HG03342 (cell line): ENCODE data around the gene ALK.

Experiments
- ATAC-seq: cut with Tn5 transposase; IDR thresholded peaks from one replicate; pipeline ENCODE4 v1.9.1; 2021; ENCODE audit warnings: mild to moderate bottlenecking, moderate library complexity; ENCODE audit not compliant: unreplicated experiment

The ALK gene

DNA sequence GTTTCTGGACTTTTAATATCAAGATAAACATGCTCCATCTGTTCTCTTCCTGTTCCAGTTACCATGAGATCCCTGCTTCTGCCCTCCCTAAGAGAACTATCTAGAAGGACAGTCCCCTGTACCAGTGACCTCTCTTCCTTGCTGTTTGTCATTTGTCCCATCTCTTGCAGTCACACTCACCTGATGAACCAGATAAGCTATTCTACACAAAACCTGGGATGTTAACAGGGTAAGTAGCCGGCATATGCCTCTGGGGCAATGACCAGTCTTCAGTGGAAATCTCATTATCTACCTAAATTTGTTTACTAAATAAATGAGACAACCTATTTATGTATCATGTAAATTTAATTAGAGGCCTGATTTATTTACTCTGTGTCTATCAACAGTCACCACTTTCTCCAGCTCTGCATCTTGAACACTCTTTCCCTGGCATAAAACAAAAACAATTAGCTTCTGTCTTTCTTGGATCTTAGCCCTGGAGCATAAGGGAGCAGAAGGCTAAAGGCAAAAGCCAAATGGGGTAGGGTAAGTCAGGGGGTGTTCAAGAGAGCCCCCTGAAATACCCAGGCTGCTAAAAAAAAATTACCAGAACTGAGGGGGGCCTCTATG is 337.7 kb downstream of the ALK start:
- no peak for ATAC-seq

DNA sequence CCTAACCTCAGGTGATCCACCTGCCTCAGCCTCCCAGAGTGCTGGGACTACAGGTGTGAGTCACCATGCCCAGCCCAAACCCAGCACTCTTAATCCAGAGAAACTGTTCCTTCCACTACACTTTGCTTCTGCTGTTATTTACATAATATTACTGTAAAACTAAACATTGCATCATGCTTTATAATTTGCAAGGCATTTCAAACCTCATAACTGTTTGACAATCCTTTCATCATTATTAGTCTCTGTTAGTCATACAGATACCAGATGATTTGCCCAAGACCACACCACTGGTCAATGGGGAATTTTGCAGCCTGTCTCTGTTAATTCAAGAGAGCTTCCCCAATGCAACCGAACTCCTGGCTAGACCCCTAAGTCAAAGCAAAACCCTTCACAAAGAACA is 338.3 kb downstream of the ALK start:
- no peak for ATAC-seq

DNA sequence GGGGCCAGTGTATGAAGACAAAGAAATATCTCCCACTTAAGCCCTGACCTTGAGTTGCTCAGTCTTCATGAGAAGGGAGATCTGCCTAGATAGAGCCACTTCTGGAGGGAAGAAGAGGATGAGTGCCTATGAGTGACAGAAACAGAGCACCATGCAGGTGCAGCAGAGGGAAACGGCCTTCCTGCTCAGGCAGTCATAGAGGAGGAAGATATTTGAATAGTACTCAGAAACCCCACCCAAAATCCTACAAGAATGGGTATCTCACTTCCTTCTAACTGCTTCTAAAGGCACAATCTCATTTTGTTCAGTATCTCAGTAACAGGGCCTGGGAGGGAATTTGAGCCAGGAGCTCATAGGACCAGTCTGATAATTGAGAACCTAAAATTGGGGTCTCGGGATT is 339.3 kb downstream of the ALK start:
- no peak for ATAC-seq

DNA sequence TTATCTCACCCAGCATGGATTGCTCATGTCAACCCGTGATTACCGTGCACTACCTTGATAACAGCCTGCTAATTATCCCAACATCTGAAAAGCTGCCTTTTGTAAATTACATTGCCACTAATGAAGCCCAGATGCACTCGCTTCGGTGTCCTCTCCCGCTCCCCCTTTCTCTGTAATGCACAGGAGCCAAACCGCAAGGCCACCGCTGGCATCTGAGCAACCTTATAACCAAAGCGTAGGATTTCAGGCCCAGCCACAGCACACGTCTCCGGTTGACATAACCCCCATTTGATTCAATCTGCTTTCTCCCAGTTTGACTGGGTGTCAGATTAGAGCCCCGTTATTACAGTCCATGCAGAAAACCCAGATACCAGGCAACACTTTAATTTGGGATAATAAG is 341.2 kb downstream of the ALK start:
- ATAC-seq: no peak

DNA sequence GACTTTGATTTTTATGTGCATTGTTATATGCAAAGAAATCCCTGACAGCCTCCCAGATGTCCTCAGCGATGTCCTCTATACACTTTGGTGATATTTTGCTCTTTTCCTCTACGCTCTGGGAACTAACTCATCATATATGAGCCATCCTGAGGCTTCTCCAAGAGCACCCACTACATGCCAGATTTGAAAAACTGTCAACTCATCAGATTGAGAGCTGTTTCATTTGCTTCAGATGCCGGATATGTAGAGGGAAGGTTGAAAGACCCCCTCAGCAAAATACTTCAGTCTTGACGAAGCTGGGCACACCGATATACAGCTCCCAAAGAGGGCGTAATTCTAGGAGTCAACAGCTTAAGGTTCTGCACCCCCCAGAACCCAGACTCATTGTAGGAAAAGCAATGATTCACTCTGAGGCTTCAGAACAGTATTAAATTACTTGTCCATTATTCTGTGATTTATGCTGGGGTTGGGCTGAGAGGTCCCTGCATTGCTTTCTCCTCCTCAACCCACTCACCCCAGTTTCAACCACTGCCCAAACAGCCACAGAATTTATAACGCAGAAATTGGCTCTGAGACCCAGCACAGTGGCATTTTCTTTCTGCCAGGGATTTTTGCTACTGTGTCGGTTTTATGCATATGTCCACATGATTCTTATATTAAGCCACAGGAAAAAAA is 341.8 kb downstream of the ALK start:
- no peak for ATAC-seq

DNA sequence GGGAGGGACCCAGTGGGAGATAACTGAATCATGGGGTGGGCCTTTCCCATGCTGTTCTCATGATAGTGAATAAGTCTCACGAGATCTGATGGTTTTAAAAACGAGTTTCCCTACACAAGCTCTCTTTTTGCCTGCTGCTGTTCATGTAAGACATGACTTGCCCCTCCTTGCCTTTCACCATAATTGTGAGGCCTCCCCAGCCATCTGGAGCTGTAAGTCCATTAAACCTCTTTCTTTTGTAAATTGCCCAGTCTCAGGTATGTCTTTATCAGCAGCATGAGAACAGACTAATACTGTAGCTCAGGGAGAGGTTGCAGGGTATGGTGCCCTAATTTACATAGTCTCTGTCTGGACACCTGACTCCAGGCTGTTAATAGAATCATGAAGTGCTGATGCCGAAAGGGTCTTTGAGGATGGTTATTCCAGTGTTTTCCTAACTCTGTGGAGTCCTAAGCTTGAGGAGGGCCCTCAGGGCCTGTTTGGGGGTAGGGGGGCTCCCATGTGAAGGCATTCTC is 343.2 kb downstream of the ALK start:
- ATAC-seq: no peak

DNA sequence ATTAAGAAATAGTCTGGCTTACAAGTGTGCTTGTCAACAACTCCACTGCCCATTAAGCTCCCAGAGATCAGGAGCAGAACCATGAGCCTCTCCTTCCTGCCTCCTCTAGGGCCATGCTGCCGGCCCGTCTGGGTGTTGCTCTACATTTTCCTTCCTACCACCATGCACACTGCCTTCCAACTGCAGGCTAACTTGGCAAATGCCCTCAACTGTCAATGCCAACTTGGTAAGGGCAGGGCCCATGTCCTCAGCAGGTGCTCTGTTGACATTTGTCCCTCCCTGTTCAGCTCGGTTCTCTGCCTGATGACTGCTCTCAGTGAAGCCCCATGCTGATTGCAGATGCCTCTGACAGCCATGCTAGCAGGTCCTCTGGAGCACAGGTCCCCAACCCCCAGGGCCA is 345.2 kb downstream of the ALK start:
- no peak for ATAC-seq

DNA sequence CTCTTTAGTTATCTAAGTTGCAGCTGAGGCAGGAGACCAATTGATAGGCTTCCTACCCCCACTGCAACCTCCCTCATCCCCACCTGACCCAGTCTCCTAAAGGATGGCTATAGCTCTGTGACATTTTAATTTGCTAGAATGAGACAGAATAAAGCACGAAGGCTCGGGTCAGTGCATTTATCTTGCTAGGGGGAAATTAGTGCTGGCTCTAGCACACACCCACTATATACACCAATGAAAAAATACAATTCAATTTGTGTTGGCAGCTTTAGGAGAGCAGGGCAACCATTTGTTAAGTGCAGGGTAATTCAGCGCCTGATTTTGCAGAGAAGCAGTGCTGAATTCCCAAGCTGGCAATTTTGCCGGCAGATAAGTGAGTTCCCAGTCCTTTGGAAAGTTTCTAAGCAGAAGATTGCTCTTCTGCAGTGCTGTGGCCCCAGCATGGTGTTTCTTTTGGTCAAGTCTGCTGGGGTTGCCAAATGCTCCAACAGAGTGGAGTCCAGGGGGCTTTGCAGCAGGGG is 346.0 kb downstream of the ALK start:
- no peak for ATAC-seq

DNA sequence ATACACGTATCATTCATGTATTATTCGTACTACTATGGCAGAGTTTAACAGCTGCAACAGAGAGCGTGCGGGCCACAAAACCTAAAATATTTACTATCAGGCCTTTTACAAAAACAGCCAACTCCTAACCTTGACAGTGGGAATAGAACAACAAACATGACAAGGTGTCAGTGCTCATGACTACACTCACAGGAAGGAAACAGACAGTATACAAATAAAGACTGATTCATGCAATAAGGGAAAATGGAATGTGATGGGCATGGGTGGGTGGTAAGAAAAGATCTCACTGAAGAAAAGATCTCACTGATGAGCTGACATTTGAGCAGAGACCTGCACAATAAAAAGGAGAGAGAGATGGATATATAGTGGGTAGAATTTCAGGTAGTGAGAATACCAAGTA is 347.8 kb downstream of the ALK start:
- ATAC-seq: no peak

DNA sequence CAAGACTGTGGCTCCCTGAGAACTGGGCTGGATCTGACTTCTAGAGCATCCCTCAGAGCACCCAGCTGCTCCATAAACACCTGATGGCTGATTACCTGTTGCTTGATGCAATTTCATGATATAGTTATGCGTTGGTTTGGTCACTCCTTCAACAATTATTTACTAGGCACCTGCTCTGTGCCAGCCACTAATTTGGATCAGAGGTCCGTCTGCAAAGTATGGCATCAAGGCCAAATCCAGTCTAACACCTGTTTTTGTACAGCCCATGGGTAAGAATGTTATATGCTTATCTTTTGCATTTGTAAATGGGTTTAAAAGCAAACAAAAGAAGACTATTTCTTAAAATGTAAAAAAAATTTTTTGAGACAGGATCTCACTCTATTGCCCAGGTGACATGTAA is 348.2 kb downstream of the ALK start:
- ATAC-seq: no peak

DNA sequence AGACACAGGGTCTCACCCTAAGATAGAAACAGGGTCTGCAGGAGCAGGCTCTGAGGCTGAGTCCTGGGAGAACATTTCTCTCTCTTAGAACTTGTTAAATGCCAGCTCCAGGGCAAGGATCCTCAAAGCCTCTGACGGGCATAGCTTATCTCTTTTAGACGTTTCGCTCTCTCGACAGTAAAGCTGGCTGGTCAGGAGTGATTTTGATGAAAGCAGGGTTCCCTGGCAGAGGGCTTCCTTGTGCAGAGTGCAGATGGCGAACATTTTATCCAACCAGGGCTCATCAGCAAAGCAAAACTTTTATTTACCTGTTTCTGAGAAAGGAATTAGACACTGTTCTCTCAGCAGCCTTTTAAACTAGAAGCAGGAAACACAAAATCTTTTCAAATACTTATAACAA is 350.8 kb downstream of the ALK start:
- no peak for ATAC-seq

DNA sequence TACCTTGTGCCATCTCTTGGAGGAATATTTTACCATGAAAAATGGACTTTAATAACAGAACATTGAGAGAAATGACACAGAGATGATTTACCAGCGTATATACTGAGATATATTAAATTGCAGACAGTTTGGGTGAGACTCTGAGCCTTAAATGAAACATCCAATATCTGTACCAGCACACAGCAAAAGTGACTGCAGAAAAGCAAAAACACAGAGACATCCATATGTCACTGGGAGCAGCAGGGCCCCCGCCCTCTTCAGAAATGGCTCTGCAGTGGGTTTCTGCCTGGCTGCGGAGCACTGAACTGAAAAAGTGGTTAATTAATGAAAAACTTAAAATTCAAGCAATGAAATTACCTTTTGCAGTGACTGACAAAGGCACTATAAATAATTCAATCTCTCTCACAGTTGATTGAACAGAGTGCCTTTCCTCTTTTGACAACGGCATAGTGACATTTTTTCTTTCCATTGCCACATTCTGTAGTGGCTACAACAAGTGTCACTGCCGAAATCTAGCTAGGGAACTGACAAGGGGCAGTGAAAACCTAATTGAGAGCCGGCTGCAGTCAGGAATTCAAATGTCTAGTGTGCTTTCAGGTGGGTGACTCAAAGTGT is 353.4 kb downstream of the ALK start:
- no peak for ATAC-seq

DNA sequence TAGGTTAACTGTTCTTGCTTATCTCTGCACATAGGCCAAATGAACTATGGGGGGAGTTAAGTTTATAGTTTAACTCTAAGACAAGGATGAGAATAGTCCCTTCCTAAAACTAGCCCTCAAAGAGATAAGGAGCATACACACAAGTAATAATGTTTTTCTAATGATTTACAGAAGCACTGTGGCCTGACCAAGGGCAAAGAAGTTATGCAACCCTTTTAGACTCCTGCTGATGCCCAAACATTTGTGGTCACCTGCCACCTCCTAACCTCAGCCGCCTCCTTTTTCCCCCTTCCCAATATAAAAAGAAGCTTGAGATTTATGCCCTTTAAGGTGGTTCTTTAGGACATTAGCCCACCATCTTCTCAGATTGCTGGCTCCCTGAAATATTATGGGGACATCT is 357.7 kb downstream of the ALK start:
- no peak for ATAC-seq

DNA sequence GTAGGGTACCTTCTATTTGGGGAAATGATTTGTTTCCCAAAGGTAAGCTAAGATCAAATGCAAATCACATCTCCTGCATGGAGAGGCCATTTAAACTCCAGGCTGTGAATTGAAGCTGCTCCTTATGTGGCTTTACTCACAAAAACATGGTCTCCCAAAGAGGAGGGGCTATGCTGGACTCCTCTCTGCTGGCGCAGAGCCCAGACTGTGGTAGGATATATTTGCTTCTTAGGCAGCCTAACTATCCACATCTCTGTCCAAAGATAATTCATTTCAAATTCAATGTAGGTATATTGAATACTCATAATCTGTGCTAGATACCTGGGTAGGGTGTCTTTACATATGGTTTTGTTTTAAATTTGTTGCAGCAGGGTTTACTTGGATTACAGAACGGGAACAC is 358.5 kb downstream of the ALK start:
- ATAC-seq: no peak

DNA sequence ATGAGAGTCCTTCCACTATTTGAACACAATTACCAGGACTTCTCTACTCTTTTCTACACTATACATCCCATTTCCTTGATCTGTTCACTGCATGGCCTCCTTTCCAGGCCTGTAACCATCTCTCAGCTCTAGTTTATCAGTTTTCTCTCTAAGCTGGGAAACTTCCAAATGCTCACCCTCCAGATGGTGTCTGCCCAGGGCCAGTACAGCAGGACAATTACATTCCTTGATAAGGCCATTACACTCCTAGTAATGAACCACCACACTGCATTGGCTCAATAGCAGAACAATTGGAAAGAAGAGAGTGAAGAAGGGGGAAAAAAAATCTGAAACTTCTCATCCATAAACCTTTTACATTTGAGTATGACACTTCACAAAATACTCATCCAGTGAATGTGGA is 359.1 kb downstream of the ALK start:
- no peak for ATAC-seq

DNA sequence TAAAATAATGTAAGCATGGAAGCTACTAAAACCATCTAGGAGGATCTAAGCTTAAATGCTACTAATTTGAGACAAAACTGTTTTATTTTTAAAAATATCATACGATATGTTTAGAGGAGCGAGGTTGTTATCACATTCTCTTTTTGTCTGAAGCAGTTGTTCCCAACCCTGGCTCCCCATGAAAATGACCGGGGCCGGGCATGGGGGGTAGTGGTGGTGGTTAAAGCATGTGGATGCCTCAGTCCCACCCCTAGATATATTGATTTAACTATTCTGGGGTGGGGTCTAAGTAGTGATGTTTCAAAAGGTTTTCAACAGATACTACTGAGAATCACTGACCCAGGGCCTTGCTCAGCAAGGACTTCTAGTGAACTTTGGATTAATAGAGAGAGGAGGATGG is 359.8 kb downstream of the ALK start:
- no peak for ATAC-seq

DNA sequence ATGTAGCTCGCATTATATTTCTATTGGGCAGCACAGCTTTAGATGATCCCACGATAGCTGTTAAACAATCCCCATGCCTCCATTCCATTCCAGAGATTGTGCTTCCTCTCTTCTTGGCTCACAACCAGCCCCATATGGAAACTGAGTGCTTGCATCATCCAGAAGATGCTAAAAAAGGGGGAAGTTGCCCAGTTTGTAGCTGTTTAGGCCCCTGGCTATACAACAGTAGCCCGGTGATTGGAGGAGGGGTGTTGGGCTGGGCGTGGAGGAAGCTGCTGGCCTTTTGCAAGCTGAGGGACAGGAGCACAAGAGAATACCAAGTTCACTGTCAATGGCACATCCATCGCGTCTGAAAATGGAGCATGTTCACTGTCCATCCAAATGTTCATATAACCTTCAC is 360.2 kb downstream of the ALK start:
- no peak for ATAC-seq

DNA sequence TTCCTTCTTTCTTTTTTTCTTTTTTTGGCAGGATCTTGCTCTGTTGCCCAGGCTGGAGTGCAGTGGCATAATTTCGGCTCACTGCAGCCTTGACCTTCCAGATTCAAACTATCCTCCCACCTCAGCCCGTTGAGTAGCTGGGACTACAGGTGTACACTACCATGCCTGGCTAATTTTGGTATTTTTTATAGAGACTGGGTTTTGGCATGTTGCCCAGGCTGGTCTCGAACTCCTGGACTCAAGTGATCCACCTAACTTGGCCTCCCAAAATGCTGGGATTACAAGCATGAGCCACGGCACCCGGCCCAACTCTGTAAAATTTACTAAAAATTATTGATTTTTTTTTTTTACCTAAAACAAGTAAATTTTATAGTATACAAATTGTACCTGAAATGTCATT is 360.8 kb downstream of the ALK start:
- no peak for ATAC-seq

DNA sequence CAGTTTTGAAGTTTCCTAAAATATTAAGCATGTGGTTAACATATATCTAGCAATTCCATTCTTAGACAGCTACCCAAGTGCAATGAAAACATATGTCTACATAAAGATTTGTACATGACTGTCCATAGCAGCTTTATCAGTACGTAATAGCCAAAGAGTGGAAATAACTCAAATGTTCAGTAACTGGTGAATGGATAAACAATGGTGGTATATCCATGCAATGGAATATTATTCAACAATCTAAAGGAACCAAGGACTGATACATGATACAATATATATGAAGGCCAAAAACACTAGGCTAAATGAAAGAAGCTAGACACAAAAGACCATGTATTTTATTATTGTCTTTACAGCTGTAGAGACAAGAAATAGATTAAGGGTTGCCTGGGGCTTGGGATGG is 361.4 kb downstream of the ALK start:
- ATAC-seq: no peak

DNA sequence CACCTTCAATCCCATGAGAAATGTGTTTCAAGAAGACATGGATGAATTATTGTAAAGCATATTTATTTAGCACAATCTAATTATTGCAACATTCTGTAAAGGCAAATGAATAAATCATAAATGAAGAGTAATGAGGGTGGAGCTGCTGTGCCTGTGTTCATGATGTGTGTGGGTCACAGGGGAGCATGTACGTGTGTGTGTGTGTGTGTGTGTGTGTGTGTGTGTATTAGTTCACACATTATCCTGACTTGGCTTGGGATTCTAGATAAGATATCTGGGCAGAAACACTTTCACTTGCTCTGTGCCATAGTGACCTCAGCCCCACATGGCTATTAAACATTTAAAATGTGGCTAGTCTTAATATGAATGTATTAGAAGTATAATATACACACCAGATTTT is 361.8 kb downstream of the ALK start:
- ATAC-seq: no peak

DNA sequence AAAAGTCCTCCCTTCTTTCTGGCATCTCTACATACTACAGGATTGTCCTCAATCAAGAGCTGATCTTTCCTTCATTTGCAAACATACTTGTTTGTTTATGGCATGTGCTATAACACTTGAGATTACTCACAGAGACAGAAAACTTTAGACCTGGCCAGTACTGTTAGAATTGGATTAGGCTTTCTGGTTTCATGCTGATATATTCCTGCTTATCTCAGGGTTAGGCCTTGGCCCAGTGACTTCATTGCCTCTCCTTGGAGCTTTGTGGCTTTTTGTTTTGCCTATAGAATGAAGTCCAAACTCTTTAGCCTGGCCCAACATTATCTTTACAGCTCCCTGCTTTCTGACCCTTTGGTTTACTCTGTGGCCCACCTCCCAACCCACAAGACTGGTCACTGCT is 363.3 kb downstream of the ALK start:
- ATAC-seq: no peak

DNA sequence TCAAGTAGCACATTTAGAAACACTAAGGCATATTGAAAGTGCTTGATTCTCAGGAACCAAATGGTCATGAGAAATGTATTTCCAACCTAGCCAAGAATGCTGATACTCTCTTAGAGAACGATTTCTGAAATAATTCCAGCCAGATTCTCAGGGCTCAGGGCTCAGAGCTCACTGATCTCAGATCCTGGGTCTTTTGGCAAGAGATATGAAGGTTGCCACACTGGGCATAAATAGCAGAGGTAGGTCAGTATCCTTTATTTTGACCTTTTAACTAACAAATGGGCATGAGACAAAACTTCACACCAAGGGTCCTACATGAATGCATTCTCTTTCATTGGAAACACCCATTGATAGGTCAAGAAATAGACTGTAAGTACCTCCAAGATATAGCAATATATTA is 364.1 kb downstream of the ALK start:
- ATAC-seq: no peak

DNA sequence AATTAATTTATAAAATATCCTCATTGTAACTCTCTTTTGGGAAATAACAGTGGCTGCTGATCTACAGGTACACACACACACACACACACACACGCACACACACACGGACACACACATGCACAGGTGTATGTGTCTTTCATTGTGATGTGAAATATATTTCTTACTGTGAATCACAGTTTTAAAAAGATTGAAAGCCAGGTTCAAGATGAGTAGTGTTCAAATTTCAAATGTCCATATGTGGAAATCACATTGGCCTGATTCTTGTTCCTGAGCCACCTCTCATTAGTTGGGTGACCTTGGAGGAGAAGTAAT is 372.4 kb downstream of the ALK start:
- ATAC-seq: no peak
